SU-DHL-6 (cell line): ENCODE data around the gene CAMK1D.

Source experiments
- H2AFZ ChIP-seq: fragments of 200-600 bp; sonication (generic); 2 replicates; pipeline ENCODE4 v1.6.1; 2014; ENCODE audit warnings: low read depth, mild to moderate bottlenecking, moderate library complexity, mixed read lengths, antibody characterized with exemption, low read length; ENCODE audit not compliant: severe bottlenecking
- H3F3A ChIP-seq: fragments of 200-600 bp; shearing (Covaris generic); 2 replicates; pipeline ENCODE4 v1.6.0; 2016; ENCODE audit warnings: antibody characterized with exemption, mild to moderate bottlenecking; ENCODE audit not compliant: insufficient read depth
- H3K27ac ChIP-seq: fragments of 200-600 bp; sonication (generic); 2 replicates; pipeline ENCODE4 v1.5.1; 2016; ENCODE audit warnings: low read depth, mild to moderate bottlenecking, low read length, moderate library complexity, mixed read lengths
- H3K27me3 ChIP-seq: fragments of 200-600 bp; sonication (generic), shearing (Covaris generic); 2 replicates; pipeline ENCODE4 v1.6.0; 2014; ENCODE audit warnings: mild to moderate bottlenecking, low read length
- H3K36me3 ChIP-seq: fragments of 200-600 bp; sonication (generic); 2 replicates; pipeline ENCODE4 v1.6.1; 2014; ENCODE audit warnings: mild to moderate bottlenecking, low read length, mixed read lengths
- H3K4me2 ChIP-seq: fragments of 300-600, 200-600 bp; shearing (Covaris generic), sonication (generic); 2 replicates; pipeline ENCODE4 v1.6.0; 2014; ENCODE audit warnings: low read length, low read depth, mild to moderate bottlenecking; ENCODE audit not compliant: poor library complexity, severe bottlenecking
- H3K4me3 ChIP-seq: fragments of 200-600 bp; sonication (generic); 2 replicates; pipeline ENCODE4 v1.5.1; 2014; ENCODE audit warnings: antibody characterized with exemption, low read length, mild to moderate bottlenecking, mixed read lengths; ENCODE audit not compliant: insufficient read depth, poor library complexity, severe bottlenecking
- H3K79me2 ChIP-seq: fragments of 200-600 bp; sonication (generic); 2 replicates; pipeline ENCODE4 v1.6.1; 2014; ENCODE audit warnings: mild to moderate bottlenecking, low read length, moderate library complexity; ENCODE audit not compliant: insufficient read depth
- H3K9ac ChIP-seq: fragments of 200-600 bp; sonication (generic); 2 replicates; pipeline ENCODE4 v1.7.0; 2014; ENCODE audit warnings: mild to moderate bottlenecking, low read length
- H3K9me2 ChIP-seq: fragments of 200-600 bp; sonication (generic); replicated peaks from 2 replicates; pipeline ENCODE4 v1.6.1; 2014; ENCODE audit warnings: low read length; ENCODE audit not compliant: insufficient read depth
- H3K9me3 ChIP-seq: fragments of 200-600 bp; sonication (generic); 2 replicates; pipeline ENCODE4 v1.6.1; 2014; ENCODE audit warnings: low read length, mixed read lengths; ENCODE audit not compliant: insufficient read depth
- H4K20me1 ChIP-seq: fragments of 200-600 bp; sonication (generic); 2 replicates; pipeline ENCODE4 v1.6.1; 2014; ENCODE audit warnings: low read depth, mild to moderate bottlenecking, antibody characterized with exemption, low read length, moderate library complexity, mixed read lengths
- EZH2phosphoT487 ChIP-seq: fragments of 200-600 bp; sonication (generic), shearing (Covaris generic); conservative IDR thresholded peaks from 2 replicates; pipeline ENCODE4 v1.6.1; 2018; ENCODE audit warnings: mild to moderate bottlenecking, antibody characterized with exemption, low read length, moderate library complexity, mixed read lengths
- TF ChIP-seq, protein P1 (sequence below): fragments of 200-600 bp; sonication (generic); IDR thresholded peaks from one replicate; pipeline ENCODE4 v1.5.1; 2017; ENCODE audit warnings: antibody characterized with exemption, mild to moderate bottlenecking, low read length, moderate library complexity; ENCODE audit not compliant: insufficient read depth, poor library complexity, severe bottlenecking

Gene CAMK1D

DNA sequence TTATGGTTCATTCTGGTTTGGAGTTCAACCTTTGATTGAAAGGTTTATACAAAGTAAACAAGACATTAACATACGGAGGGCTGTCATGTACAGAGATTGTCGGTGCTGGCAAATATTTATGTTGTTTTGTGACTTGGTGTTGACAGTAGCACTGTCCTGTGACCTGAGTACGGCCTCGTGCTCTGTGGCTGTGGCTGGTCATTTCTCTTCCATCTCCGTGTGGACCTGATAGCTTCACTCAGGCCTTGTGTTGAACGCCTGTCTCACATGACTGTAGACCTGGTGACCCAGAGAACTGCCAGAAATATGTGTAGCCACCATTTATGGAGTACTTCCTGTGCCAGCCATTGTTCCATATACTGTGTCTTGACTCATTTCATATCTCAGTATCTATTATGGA lies 340.5 kb downstream of the CAMK1D start:
- H3K27ac ChIP-seq: no peak overlapping the region

DNA sequence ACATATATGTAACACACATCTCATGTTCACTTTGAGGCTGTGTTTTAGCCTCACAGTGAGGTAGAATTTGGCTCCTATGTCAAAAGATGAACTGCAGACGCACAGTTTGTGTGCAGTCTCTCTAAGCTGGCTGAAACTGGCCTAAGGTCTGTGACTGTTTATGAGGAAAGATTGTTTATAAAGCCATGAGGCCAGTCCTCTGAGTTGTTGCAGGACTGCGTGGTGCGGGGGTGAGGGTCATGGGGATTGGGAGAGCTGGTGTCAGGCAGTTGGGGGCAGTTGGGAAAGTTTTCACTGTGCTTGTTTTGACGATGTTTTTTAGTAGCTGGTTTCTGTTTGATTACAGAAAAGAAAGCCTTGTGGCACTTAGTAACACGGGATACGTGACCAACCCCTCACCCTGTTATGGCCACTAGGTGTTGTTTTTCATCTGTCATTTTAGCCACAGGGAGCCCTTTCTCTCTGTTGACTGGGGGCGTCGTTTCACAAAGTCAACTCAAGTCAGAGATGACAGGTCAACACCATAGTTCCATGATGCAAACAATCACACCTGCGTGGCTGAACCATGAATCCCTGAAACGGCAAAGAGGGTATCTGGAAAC lies 341.3 kb downstream of the CAMK1D start:
- H3K27me3 ChIP-seq: no peaks in the 10 kb centered on the region
- no peaks in the 10 kb centered on the region for H3K36me3 ChIP-seq
- H3K9ac ChIP-seq: no peak overlapping the region
- H3K4me3 ChIP-seq: no peak overlapping the region
- H3K4me2 ChIP-seq: no peak overlapping the region
- no peaks in the 10 kb centered on the region for H3K9me2 ChIP-seq
- no peak overlapping the region for H3K27ac ChIP-seq
- TF ChIP-seq, protein P1, sequence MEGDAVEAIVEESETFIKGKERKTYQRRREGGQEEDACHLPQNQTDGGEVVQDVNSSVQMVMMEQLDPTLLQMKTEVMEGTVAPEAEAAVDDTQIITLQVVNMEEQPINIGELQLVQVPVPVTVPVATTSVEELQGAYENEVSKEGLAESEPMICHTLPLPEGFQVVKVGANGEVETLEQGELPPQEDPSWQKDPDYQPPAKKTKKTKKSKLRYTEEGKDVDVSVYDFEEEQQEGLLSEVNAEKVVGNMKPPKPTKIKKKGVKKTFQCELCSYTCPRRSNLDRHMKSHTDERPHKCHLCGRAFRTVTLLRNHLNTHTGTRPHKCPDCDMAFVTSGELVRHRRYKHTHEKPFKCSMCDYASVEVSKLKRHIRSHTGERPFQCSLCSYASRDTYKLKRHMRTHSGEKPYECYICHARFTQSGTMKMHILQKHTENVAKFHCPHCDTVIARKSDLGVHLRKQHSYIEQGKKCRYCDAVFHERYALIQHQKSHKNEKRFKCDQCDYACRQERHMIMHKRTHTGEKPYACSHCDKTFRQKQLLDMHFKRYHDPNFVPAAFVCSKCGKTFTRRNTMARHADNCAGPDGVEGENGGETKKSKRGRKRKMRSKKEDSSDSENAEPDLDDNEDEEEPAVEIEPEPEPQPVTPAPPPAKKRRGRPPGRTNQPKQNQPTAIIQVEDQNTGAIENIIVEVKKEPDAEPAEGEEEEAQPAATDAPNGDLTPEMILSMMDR: no peak
- TF ChIP-seq EZH2phosphoT487: no peak
- peaks cover 37% of the 10 kb centered on the region for H3K79me2 ChIP-seq
- no peak overlapping the region for H2AFZ ChIP-seq
- 0 out of 2 replicates have a peak, but pooled peaks cover 5% of the 10 kb centered on the region for H4K20me1 ChIP-seq
- H3K9me3 ChIP-seq: no peaks in the 10 kb centered on the region
- no peaks in the 10 kb centered on the region; the same call in 1 of the 2 replicates for H3F3A ChIP-seq

More for the DNA sequence above, 340.5 kb downstream of the CAMK1D start:
- Histone ChIP-seq H3K36me3 (no peaks in the 10 kb centered on the region), H3K27me3 (no peaks in the 10 kb centered on the region), H3K79me2 (peaks cover 38% of the 10 kb centered on the region), H3F3A (no peaks in the 10 kb centered on the region; the same call in 1 of the 2 replicates), H3K9me2 (no peaks in the 10 kb centered on the region), H3K9ac (no peak overlapping the region), H4K20me1 (0 out of 2 replicates have a peak, but pooled peaks cover 4% of the 10 kb centered on the region), H3K4me3 (no peak overlapping the region), H3K4me2 (no peak overlapping the region), H2AFZ (no peak overlapping the region), H3K9me3 (no peaks in the 10 kb centered on the region)
- TF ChIP-seq EZH2phosphoT487: no peak
- TF ChIP-seq, protein P1: no peak

DNA sequence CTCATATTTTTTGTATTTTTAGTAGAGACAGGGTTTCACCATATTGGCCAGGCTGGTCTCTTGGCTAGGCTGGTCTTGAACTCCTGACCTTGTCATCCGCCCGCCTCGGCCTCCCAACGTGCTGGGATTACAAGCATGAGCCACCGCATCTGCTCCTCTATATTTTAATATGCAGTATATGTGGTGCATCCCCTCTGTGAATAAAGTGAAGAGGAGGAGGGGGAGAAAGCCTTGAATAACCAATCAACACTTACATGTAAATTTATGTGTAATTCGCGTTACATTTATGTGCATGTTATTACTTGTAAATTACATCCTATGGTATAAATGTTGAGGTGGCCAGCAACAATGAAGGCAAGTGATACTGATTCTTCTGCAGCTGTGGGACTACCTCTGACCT lies 342.2 kb downstream of the CAMK1D start:
- TF ChIP-seq EZH2phosphoT487: no peak
- TF ChIP-seq, protein P1: no peak
- Histone ChIP-seq H3K9ac (no peak overlapping the region), H3K79me2 (peaks cover 36% of the 10 kb centered on the region), H2AFZ (no peak overlapping the region), H3K4me2 (no peak overlapping the region), H3K9me3 (no peaks in the 10 kb centered on the region), H4K20me1 (0 out of 2 replicates have a peak, but pooled peaks cover 5% of the 10 kb centered on the region), H3K9me2 (no peaks in the 10 kb centered on the region), H3K27ac (no peak overlapping the region), H3K36me3 (no peaks in the 10 kb centered on the region), H3K27me3 (no peaks in the 10 kb centered on the region), H3K4me3 (no peak overlapping the region), H3F3A (no peaks in the 10 kb centered on the region; the same call in 1 of the 2 replicates)
